Neutrophil (primary cell): Measurements from ENCODE around the gene PRR36.

ENCODE experiments used
- H3K27ac ChIP-seq: fragments of 200-600 bp; sonication (generic); 2 replicates; pipeline ENCODE4 v1.5.1; 2016; ENCODE audit warnings: mild to moderate bottlenecking, moderate library complexity
- H3K27me3 ChIP-seq: fragments of 200-600 bp; sonication (generic); 2 replicates; pipeline ENCODE4 v1.6.0; 2016; ENCODE audit warnings: mild to moderate bottlenecking
- H3K36me3 ChIP-seq: fragments of 200-600 bp; sonication (generic); 2 replicates; pipeline ENCODE4 v1.5.1; 2017
- H3K4me1 ChIP-seq, 2 experiments: fragments of 200-600 bp in 1 of 2; sonication (generic) in 1 of 2; 1 replicate in 1 of 2; 2 replicates in 1 of 2; pipeline versions ENCODE4 v1.5.1 to v1.6.1; 2013 to 2016; ENCODE audit warnings: low read depth in 1 of 2, low read length in 1 of 2, mild to moderate bottlenecking in 1 of 2, moderate library complexity in 1 of 2; ENCODE audit not compliant: control insufficient read depth in 1 of 2, insufficient read depth in 1 of 2
- H3K4me3 ChIP-seq, 2 experiments: fragments of 200-600 bp in 1 of 2; sonication (generic) in 1 of 2; 1 replicate in 1 of 2; 2 replicates in 1 of 2; pipeline ENCODE4 v1.5.1; 2013 to 2016; ENCODE audit warnings: low read depth in 1 of 2, low read length in 1 of 2, mild to moderate bottlenecking in 1 of 2, moderate library complexity in 1 of 2
- H3K9me3 ChIP-seq: fragments of 200-600 bp; sonication (generic); 2 replicates; pipeline ENCODE4 v1.5.1; 2016
- TF ChIP-seq, protein P1 (sequence below): fragments of 200-600 bp; sonication (generic); IDR thresholded peaks from 2 replicates; pipeline ENCODE4 v1.5.1; 2016; ENCODE audit warnings: antibody characterized with exemption

The PRR36 gene

DNA sequence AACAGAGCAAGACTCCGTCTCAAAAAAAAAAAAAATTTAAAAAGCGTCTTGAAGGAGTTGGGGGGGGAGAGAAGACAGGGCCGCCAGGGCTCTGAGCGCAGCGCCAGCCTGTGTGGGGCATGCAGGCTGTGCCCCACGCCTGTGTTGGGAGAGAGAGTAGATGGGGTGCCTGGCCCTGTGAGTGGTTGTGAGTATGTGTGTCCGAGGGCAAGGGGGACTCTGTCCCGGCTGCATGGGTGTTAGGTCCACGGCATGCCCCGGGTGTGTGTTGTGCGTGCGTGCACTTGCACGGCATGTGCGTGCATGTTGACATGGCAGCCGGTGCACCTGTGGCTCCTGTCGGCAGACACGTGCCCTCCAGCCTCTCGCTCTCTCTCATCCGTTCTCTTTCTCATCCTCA lies 32.9 kb upstream of the PRR36 start:
- Histone ChIP-seq H3K4me3 (no peak overlapping the region), H3K36me3 (peaks cover 46% of the 10 kb centered on the region), H3K27ac (no peak overlapping the region), H3K4me1 (peaks cover 22 to 23% of the 10 kb centered on the region in 2 experiments), H3K9me3 (no peaks in the 10 kb centered on the region), H3K27me3 (peaks cover 9% of the 10 kb centered on the region)
- TF ChIP-seq, protein P1, sequence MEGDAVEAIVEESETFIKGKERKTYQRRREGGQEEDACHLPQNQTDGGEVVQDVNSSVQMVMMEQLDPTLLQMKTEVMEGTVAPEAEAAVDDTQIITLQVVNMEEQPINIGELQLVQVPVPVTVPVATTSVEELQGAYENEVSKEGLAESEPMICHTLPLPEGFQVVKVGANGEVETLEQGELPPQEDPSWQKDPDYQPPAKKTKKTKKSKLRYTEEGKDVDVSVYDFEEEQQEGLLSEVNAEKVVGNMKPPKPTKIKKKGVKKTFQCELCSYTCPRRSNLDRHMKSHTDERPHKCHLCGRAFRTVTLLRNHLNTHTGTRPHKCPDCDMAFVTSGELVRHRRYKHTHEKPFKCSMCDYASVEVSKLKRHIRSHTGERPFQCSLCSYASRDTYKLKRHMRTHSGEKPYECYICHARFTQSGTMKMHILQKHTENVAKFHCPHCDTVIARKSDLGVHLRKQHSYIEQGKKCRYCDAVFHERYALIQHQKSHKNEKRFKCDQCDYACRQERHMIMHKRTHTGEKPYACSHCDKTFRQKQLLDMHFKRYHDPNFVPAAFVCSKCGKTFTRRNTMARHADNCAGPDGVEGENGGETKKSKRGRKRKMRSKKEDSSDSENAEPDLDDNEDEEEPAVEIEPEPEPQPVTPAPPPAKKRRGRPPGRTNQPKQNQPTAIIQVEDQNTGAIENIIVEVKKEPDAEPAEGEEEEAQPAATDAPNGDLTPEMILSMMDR = no peak

DNA sequence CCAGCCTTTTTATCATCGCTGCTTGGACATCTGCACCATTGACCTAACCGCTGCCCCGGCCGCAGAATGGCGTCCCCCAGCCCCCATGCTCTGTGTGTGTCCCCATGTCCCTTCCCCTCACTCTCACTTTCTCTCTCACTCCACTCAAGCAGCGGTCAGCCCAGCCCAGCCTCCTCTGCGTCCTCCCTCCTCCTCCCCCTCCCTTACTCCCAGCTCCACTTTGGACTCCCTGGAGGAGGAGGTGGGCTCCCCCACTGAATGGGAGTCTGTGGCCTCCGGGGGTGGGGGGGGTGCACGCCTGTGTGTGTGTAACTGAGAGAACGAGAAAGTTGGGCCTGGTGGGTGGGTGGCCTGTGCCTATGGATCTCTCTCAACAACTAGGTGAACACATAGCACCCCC lies 31.7 kb upstream of the PRR36 start:
- TF ChIP-seq, protein P1 = no peak
- peaks cover 20% of the 10 kb centered on the region for H3K27me3 ChIP-seq
- no peak overlapping the region for H3K4me3 ChIP-seq
- H3K9me3 ChIP-seq = no peaks in the 10 kb centered on the region
- H3K27ac ChIP-seq = no peak overlapping the region
- peaks cover 34% of the 10 kb centered on the region for H3K36me3 ChIP-seq
- H3K4me1 ChIP-seq = peaks cover 22 to 23% of the 10 kb centered on the region in 2 experiments

DNA sequence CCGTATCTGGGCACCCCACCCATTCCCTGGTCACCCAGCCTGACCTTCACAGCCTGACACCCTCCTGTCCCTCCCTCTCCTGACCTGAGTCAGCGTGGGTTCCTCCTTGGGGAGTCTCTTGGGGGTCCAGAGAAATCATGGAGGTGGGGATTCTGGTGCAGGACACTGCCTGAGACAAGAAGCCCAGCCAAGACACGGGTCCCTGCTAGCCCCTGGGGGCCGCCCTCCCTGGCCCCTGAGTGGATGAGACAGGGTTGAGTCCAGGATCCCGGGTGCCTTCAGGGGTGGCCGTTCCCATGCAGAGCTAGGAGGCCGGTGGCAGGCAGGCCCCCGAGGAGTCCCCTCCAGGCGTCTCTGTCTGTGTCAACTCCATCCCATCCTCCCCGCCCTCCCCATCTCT lies 31.1 kb upstream of the PRR36 start:
- H3K27ac ChIP-seq = no peak overlapping the region
- no peaks in the 10 kb centered on the region for H3K9me3 ChIP-seq
- peaks cover 28% of the 10 kb centered on the region for H3K36me3 ChIP-seq
- TF ChIP-seq, protein P1 = no peak
- H3K27me3 ChIP-seq = peaks cover 25% of the 10 kb centered on the region
- H3K4me3 ChIP-seq = no peak overlapping the region
- H3K4me1 ChIP-seq = peaks cover 22 to 23% of the 10 kb centered on the region in 2 experiments

DNA sequence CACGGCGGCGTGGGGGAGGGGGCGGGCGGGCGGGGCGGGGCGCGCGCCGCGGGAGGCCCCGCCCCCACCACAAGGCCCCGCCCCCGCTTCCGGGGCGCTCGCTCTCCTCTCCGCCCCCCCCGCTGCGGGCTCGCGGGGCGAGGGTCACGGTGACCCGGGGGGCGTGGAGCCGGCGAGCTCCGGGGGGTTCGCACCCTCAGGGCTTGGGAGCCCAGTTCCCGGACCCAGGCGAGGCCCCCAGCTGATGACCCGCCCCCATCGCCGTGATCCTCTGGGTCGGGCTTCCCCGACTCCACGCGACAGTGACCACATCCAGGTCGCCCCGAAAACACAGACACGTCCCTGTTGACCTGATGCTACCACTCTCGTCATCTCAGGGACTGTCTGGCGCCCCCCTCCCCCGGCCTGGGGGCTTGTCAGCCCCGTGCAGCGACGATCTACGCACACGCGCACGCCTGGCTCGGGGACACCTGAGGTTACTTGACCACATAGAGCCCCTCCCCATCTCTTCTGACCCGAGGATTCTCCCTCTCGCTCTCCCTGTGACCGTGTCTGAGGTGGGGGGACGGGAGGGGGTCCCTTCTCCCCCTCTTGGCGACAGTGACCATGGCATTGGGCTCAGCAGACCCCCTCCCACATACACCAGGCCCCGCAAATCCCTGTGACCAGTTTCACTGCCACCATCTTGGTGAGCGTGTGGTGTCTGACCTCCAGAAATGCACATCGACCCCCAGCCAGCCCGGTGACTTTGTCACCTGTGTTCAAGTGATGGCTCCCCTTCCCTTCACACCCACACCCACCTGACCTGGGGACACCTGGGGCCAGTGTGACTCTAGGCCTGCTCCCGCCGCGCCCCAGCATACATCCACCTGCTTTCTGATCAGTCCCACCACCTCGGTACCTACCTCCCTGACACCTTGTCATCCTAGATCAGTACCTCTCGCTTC lies 30.2 kb upstream of the PRR36 start:
- TF ChIP-seq, protein P1 = no peak
- peaks cover 34% of the 10 kb centered on the region for H3K27me3 ChIP-seq
- H3K27ac ChIP-seq = peak overlapping the region; percentile 96
- H3K4me1 ChIP-seq = peaks cover 22 to 23% of the 10 kb centered on the region in 2 experiments
- H3K36me3 ChIP-seq = peaks cover 18% of the 10 kb centered on the region
- peak overlapping the region; percentile 75 to 88 for H3K4me3 ChIP-seq
- no peaks in the 10 kb centered on the region for H3K9me3 ChIP-seq

DNA sequence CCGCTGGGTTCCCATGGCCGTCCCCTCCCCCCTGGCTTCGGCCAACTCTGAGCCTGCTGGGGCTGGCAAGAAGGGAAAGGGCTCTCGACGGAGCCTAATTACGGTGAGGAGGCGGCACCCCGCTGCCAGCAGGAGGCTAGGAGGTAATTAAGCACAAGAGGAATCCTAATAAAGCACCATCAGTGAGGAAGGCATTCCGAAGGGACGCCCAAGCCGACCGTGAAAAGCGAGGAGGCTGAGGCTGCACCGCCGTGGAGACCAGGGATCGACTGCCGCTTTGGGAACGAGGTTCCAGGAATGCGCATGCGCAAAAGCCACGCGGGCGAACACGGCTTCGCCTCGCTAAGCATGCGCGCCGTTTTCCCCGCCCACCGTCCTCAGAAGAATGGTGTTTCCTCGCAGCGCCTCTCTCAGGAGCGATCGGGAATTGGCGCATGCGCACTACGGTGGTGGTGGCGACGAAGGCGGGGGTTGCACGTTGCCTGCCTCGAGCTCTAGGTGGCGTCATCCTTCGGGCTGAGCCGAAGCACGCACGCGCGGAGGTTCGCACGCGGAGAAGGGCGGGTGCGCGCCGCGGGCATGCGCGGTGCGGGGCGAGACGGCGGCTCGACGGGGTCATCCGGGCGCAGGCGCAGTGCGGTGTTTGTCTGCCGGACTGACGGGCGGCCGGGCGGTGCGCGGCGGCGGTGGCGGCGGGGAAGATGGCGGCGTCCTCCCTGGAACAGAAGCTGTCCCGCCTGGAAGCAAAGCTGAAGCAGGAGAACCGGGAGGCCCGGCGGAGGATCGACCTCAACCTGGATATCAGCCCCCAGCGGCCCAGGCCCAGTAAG lies 29.3 kb upstream of the PRR36 start, which contains the start of gene MAP2K7:
Gene MAP2K7, plus strand, starts transcription at position 634 of the 830 bp plus-strand sequence. Its CDS starts 68 bp downstream, at position 702.
- H3K27ac ChIP-seq = peak within 1 kb of the TSS; percentile 96
- H3K36me3 ChIP-seq = peaks cover 10% of the 10 kb centered on the region
- H3K27me3 ChIP-seq = peaks cover 37% of the 10 kb centered on the region
- TF ChIP-seq, protein P1 = peak; percentile 92
- peaks cover 22 to 23% of the 10 kb centered on the region in 2 experiments for H3K4me1 ChIP-seq
- no peaks in the 10 kb centered on the region for H3K9me3 ChIP-seq
- peak within 1 kb of the TSS; percentile 75 to 88 for H3K4me3 ChIP-seq
